CD4-positive, CD25-positive, alpha-beta regulatory T cell (primary cell): Measurements from ENCODE around the gene FAM149B1. TPM values are rescaled to one million over a fixed set of nuclear protein-coding genes. Genes with fewer than 3 reads are reported as not detected.

Experiments used
- ATAC-seq, 2 donors: fragments of 150-1000 bp; cut with Tn5 transposase; one replicate each; pipeline ENCODE4 v1.10.0; 2021; ENCODE audit warnings: low read depth in 2 of 2, moderate number of reproducible peaks in 2 of 2, moderate library complexity in 1 of 2
- DNase-seq, 3 donors: peaks; one replicate each; pipeline versions ENCODE4 v3.0.0 to v3.0.0-alpha.2; 2012 to 2022; ENCODE audit warnings: mixed read lengths in 1 of 3
- H3K27ac ChIP-seq: one replicate; pipeline ENCODE4 v1.7.0; 2013; ENCODE audit warnings: mild to moderate bottlenecking, low read length; ENCODE audit not compliant: insufficient read depth, poor library complexity, severe bottlenecking
- H3K27me3 ChIP-seq: one replicate; pipeline ENCODE4 v1.7.0; 2013; ENCODE audit warnings: low read length; ENCODE audit not compliant: control insufficient read depth, insufficient read depth
- H3K36me3 ChIP-seq: one replicate; pipeline ENCODE4 v1.7.0; 2013; ENCODE audit warnings: mild to moderate bottlenecking, low read length, moderate library complexity; ENCODE audit not compliant: control insufficient read depth, insufficient read depth
- H3K4me1 ChIP-seq: 2 replicates; pipeline ENCODE4 v1.7.0; 2013; ENCODE audit warnings: mild to moderate bottlenecking, low read length; ENCODE audit not compliant: insufficient read depth, control insufficient read depth, poor library complexity, severe bottlenecking
- H3K4me3 ChIP-seq: one replicate; pipeline ENCODE4 v1.7.0; 2013; ENCODE audit warnings: low read depth, mild to moderate bottlenecking, low read length, moderate library complexity
- H3K9me3 ChIP-seq, 2 experiments: 1 replicate in 1 of 2; 2 replicates in 1 of 2; pipeline ENCODE4 v1.7.0; 2013; ENCODE audit warnings: low read length in 2 of 2, mild to moderate bottlenecking in 1 of 2, moderate library complexity in 1 of 2; ENCODE audit not compliant: control insufficient read depth in 2 of 2
- H3K27ac Mint-ChIP-seq, 3 donors: one replicate each; pipeline ENCODE4 v1.8.0; 2020 to 2022; ENCODE audit warnings: mild to moderate bottlenecking in 3 of 3, mixed read lengths in 3 of 3, moderate library complexity in 2 of 3
- H3K27me3 Mint-ChIP-seq: one replicate; pipeline ENCODE4 v1.8.0; 2022; ENCODE audit warnings: mild to moderate bottlenecking, mixed read lengths
- H3K36me3 Mint-ChIP-seq: one replicate; pipeline ENCODE4 v1.8.0; 2020; ENCODE audit warnings: mixed read lengths
- H3K4me1 Mint-ChIP-seq, 4 donors: one replicate each; pipeline ENCODE4 v1.8.0; 2020 to 2022; ENCODE audit warnings: mixed read lengths in 4 of 4, mild to moderate bottlenecking in 1 of 4
- H3K4me3 Mint-ChIP-seq, 4 donors: one replicate each; pipeline ENCODE4 v1.8.0; 2020 to 2022; ENCODE audit warnings: mild to moderate bottlenecking in 4 of 4, mixed read lengths in 4 of 4, moderate library complexity in 3 of 4
- H3K9me3 Mint-ChIP-seq, 7 donors: one replicate each; pipeline ENCODE4 v1.8.0; 2020 to 2022; ENCODE audit warnings: mixed read lengths in 7 of 7, mild to moderate bottlenecking in 3 of 7, moderate library complexity in 2 of 7
- polyA plus RNA-seq, 4 donors: library from polyadenylated mRNA; unstranded; fragments of 300-500 nt; fragmentation: Illumina TruSeq; gene quantifications; one replicate each; pipeline ENCODE4 v1.2.3, GENCODE V29; 2021
- total RNA-seq: library from RNA; stranded (reverse); gene quantifications from one replicate; pipeline ENCODE4 v1.2.3, GENCODE V29; 2022

The FAM149B1 gene
- 10.1 TPM for total RNA-seq
- 1 to 10 TPM; 4.9 to 5.9 (median 5.1) TPM for polyA plus RNA-seq

DNA sequence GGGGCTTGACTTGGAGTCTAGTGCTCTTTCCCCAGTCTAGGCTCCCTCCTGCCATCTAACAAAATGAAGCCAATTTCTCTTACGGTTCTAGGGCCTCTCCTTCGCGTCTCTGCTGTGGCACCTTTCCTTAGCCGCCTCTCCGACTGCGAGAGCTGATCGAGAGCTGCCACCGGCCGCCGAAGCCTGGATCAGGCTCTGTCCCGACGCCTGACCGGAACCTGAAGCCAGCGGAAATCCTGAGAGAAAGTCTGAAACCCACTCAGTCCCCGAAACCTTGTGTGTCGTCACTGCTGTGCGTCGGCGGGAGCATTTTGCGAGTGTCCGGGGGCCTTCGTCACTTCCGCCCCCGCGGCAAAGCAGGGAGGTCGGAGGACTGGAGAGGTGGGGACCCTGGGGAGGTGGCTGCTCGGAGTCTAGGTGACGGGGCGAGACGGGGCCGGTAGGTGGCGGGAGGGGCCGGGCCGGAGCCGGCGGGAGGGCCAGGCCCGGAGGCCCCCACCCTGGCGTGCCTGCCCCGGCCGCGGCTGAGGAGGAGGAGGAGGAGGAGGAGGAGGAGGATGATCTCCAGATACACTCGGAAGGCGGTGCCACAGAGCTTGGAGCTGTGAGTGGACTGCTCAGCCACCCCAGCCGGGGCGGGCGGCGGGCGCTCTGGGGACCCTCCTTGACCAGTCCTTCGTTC, at the start of gene FAM149B1, which contains the start of gene ECD:
Gene FAM149B1, plus strand, starts transcription at position 337 of the 682 bp plus-strand sequence. Its CDS starts 221 bp downstream, at position 558.
Gene ECD, minus strand, starts transcription at position 226 of the 682 bp plus-strand sequence. CDS start 4,071 bp downstream, outside the sequence.
- Histone ChIP-seq H3K4me1 (peaks cover 36% of the 10 kb centered on the region), H3K27me3 (no peaks in the 10 kb centered on the region), H3K9me3 (no peaks in the 10 kb centered on the region), H3K36me3 (peaks cover 10% of the 10 kb centered on the region), H3K4me3 (peak within 1 kb of the TSS; percentile 100), H3K27ac (peak within 1 kb of the TSS; percentile 96)
- peak within 1 kb of the TSS; percentile 96 to 100 (median 100) for H3K27ac Mint-ChIP-seq
- peak within 1 kb of the TSS; percentile 97 to 100 (median 100) for H3K4me3 Mint-ChIP-seq
- DNase-seq (peak; percentile 90 to 95 (median 93)), ATAC-seq (peak; percentile 95)
- peaks cover 25 to 50% (median 38%) of the 10 kb centered on the region in 4 donors for H3K4me1 Mint-ChIP-seq
- H3K27me3 Mint-ChIP-seq, result no peaks in the 10 kb centered on the region
- H3K9me3 Mint-ChIP-seq, result no peaks in the 10 kb centered on the region
- H3K36me3 Mint-ChIP-seq, result peaks cover 4% of the 10 kb centered on the region

DNA sequence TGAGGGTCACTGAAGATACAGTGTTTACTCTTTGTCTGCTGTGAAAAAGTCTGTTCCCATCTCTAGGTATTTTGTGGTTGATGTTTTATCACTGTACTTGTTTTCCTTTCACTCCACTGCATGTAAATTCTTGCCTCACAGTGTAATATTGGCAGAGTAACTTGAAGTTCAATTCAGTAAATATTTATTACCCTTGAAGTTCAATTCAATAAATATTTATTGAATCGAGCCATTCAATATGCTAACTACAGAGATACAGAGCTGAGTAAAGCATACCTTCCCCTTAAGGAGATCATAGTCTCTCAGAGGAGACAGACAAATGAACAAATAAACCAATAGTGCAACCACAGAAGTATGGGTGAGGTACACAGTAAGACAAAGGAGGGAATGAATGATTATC, 48.5 kb upstream of the FAM149B1 start:
- Mint-ChIP-seq H3K4me3 (no peak overlapping the region), H3K27me3 (no peaks in the 10 kb centered on the region), H3K9me3 (no peaks in the 10 kb centered on the region), H3K27ac (no peak overlapping the region), H3K4me1 (peaks cover 0 to 9% (median 8%) of the 10 kb centered on the region in 4 donors), H3K36me3 (peaks cover 13% of the 10 kb centered on the region)
- ATAC-seq (no peak), DNase-seq (no peak)
- Histone ChIP-seq H3K27ac (no peak overlapping the region), H3K9me3 (no peaks in the 10 kb centered on the region), H3K27me3 (no peaks in the 10 kb centered on the region), H3K4me1 (no peaks in the 10 kb centered on the region), H3K36me3 (peaks cover 8% of the 10 kb centered on the region), H3K4me3 (no peak overlapping the region)

DNA sequence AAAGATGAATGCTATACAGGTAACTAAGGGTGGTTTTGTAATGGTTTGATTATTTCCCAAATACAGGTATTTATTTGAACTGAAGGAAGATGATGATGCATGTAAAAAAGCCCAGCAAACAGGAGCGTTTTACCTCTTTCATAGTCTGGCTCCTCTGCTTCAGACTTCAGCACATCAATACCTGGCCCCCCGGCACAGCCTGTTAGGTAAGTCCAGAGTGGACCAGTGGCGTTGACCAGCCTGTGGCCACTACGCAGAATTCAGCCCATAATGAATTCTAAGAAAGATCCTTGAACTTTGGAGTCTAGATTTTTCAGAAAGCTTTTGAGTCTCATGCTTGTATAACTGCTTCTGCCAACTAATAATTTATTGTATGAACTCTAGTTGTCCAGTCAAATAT, 48.0 kb upstream of the FAM149B1 start:
- ATAC-seq (no peak), DNase-seq (no peak)

DNA sequence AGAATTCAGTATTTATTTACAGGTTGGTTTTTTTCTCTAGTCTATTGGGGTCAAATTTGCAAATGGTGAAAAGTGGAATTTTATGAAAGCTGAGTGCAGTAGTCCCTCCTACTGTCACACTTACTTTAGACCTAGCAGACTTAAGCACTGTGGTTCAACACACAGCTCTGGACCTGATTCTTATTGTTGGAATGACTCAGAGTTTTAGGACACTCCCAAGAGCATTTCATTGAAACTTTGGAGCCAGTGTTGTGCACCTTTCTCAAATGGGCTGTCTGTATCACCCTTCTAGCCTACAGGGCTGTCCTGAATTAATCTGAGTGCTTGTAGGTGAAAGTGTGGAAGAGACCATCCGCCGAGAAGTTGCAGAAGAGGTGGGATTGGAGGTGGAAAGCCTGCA, 41.6 kb upstream of the FAM149B1 start:
- Histone ChIP-seq H3K4me1 (no peaks in the 10 kb centered on the region), H3K4me3 (no peak overlapping the region), H3K27ac (no peak overlapping the region), H3K36me3 (peaks cover 38% of the 10 kb centered on the region), H3K9me3 (no peaks in the 10 kb centered on the region), H3K27me3 (no peaks in the 10 kb centered on the region)
- no peak for ATAC-seq
- no peak for DNase-seq
- Mint-ChIP-seq H3K4me1 (peaks cover 0 to 6% (median 2%) of the 10 kb centered on the region in 4 donors), H3K9me3 (peaks cover 0 to 1% (median 0%) of the 10 kb centered on the region in 7 donors), H3K27ac (no peak overlapping the region), H3K27me3 (no peaks in the 10 kb centered on the region), H3K36me3 (peaks cover 19% of the 10 kb centered on the region), H3K4me3 (no peak overlapping the region)

More for the DNA sequence above, 48.0 kb upstream of the FAM149B1 start:
- no peaks in the 10 kb centered on the region for H3K27me3 ChIP-seq
- Mint-ChIP-seq H3K27me3 (no peaks in the 10 kb centered on the region), H3K27ac (no peak overlapping the region), H3K4me1 (peaks cover 0 to 10% (median 8%) of the 10 kb centered on the region in 4 donors), H3K36me3 (peaks cover 13% of the 10 kb centered on the region), H3K9me3 (no peaks in the 10 kb centered on the region), H3K4me3 (no peak overlapping the region)
- no peak overlapping the region for H3K27ac ChIP-seq
- H3K4me1 ChIP-seq, result no peaks in the 10 kb centered on the region
- H3K9me3 ChIP-seq, result no peaks in the 10 kb centered on the region
- H3K4me3 ChIP-seq, result no peak overlapping the region
- peaks cover 13% of the 10 kb centered on the region for H3K36me3 ChIP-seq

DNA sequence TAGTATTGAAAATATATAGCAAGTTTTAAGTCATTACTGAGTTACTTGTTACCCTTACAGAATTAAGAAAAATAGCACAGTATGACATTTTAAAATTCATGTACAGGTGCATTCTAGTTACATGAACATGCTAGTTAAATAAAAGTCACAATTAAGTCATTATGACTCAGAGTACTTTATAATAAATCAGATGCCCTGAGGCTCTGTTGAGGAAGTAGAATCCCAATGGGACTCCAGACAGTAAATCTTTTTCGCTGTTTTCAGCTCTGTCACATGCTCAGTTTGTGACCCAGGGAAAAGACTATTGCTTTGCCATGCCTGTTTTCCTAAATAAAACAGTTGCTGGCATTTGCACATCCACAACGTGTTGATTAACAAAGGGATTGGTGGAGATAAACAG, 36.6 kb upstream of the FAM149B1 start:
- Histone ChIP-seq H3K9me3 (no peaks in the 10 kb centered on the region), H3K4me1 (no peaks in the 10 kb centered on the region), H3K27me3 (no peaks in the 10 kb centered on the region), H3K4me3 (no peak overlapping the region), H3K36me3 (peaks cover 68% of the 10 kb centered on the region), H3K27ac (no peak overlapping the region)
- DNase-seq (no peak), ATAC-seq (no peak)
- Mint-ChIP-seq H3K27ac (peak overlapping the region in 1 of 3 donors; percentile 31), H3K27me3 (no peaks in the 10 kb centered on the region), H3K4me1 (peaks cover 0 to 4% (median 0%) of the 10 kb centered on the region in 4 donors), H3K36me3 (peaks cover 48% of the 10 kb centered on the region), H3K9me3 (peaks cover 0 to 1% (median 0%) of the 10 kb centered on the region in 7 donors), H3K4me3 (no peak overlapping the region)

DNA sequence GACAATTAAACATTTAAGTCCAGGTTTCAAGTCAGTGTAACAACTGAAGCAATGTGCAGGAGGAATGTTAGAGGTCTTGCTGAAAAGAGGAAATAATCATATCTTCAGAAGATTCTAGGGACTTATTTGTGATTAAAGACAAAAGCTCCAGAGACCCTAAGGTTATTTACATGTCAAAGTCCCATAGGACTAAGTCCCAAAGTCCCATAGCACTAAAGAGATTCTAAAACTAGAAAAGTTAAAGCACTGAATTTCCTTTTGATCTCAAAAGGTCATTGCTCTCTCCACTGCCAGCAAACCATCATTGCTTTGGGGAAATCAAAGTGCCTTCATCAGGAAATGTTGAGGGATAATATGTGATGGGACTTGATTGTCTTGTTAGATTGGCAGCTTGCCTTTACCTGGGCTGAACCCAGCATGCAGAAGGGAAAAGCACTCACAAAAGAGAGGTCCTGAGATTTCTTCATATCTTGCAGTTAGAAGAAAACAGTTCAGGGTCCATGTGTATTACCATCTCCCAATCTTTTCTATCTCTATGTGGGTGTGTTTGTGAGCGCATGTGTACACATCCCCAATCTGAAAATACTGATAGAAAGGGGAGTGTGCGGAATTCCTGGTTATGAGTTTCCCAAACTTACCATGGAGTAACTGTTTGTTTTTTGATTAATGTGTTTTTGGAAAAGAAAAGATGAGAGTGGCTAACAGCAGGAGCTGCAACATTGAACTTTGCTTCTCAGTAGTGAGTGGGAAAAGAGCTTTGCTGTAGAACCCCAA, 35.8 kb upstream of the FAM149B1 start:
- Mint-ChIP-seq H3K9me3 (peaks cover 0 to 1% (median 0%) of the 10 kb centered on the region in 7 donors), H3K4me3 (no peak overlapping the region), H3K27ac (peak overlapping the region in 1 of 3 donors; percentile 31), H3K27me3 (no peaks in the 10 kb centered on the region), H3K36me3 (peaks cover 51% of the 10 kb centered on the region), H3K4me1 (peaks cover 0 to 7% (median 0%) of the 10 kb centered on the region in 4 donors)
- peaks cover 70% of the 10 kb centered on the region for H3K36me3 ChIP-seq
- no peaks in the 10 kb centered on the region for H3K27me3 ChIP-seq
- ATAC-seq (no peak), DNase-seq (no peak)
- H3K9me3 ChIP-seq, result no peaks in the 10 kb centered on the region
- no peaks in the 10 kb centered on the region for H3K4me1 ChIP-seq
- no peak overlapping the region for H3K4me3 ChIP-seq
- H3K27ac ChIP-seq, result no peak overlapping the region

DNA sequence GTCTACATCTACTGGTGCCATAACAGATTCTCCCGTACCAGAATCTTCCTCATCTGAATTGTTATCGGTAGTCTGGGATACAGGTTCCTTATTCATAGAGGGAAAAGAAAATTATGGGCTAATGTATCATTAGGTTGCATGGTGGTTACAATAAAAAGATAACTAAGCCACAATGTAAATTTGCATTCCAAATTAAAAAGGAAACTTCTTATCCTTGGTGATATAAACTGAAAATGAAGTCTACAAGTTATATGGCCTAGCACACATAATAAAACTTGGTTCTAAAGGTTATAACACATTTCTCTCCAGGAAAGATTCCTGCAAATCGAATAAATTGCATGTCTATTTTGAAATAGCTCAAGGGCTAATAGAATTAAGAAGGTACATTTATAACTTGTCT, 33.2 kb upstream of the FAM149B1 start:
- no peaks in the 10 kb centered on the region for H3K27me3 ChIP-seq
- H3K4me1 ChIP-seq, result no peaks in the 10 kb centered on the region
- no peaks in the 10 kb centered on the region for H3K9me3 ChIP-seq
- H3K27ac Mint-ChIP-seq, result no peak overlapping the region
- DNase-seq (no peak), ATAC-seq (no peak)
- no peak overlapping the region for H3K4me3 ChIP-seq
- peaks cover 0 to 10% (median 0%) of the 10 kb centered on the region in 4 donors for H3K4me1 Mint-ChIP-seq
- peaks cover 85% of the 10 kb centered on the region for H3K36me3 ChIP-seq
- no peaks in the 10 kb centered on the region for H3K27me3 Mint-ChIP-seq
- peaks cover 60% of the 10 kb centered on the region for H3K36me3 Mint-ChIP-seq
- no peak overlapping the region for H3K27ac ChIP-seq
- H3K4me3 Mint-ChIP-seq, result no peak overlapping the region
- no peaks in the 10 kb centered on the region for H3K9me3 Mint-ChIP-seq
